ENCODE measurements around the gene TBC1D1.
"Not testable (repeated sequence)": the region's sequence is repeated elsewhere in the genome, so short reads cannot be mapped to it uniquely, and the experiment has no call there.

The TBC1D1 gene

DNA sequence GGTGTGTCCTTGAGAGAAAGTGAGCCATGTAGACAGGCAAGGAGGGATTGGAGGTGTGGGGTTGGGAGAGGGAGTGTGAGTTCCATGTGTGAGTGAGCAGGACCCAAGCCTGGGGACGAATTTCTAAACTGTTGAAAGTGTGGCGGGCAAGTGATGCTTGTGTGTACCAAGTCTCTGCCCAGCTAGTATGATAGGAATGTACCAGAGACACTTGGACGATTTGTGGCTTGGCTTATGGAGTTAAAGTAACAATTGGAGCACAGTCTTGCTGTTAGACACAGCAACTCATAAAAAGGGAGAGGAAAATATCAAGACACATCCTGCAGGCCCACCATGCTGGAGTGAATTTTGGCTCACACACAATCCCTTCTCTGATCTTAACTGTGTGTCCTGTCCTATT, 77.9 kb downstream of the TBC1D1 start:
- no peak for DNase-seq

- DNase-seq: no peak
These were observed 79.8 kb downstream of the TBC1D1 start for GRCh38 chr4:37970702-37971101.

GRCh38 chr4:37971202-37971601, 80.3 kb downstream of the TBC1D1 start:
- DNase-seq: no peak

DNA sequence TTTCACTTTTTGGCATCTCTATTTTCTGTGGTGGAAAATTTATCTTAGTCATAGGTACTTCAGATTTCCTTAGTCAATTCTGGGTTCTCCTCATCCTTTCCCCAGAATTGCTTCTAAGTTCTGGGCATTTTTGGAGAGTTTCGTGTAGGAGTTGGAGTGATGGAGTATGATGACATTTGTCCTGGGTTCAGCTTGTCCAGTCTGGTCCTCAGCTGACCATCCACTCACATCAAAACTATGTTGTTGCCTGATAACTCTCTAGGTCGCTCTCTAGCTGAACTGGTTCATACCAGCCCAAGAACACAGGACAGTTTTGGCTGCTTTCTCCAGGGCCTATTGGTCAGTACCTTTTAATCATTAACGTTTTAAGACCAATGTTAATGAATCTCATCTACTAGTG, 82.6 kb downstream of the TBC1D1 start:
- DNase-seq: no peak

GRCh38 chr4:37975321-37975822, 84.5 kb downstream of the TBC1D1 start:
- not testable (repeated sequence) for DNase-seq

DNA sequence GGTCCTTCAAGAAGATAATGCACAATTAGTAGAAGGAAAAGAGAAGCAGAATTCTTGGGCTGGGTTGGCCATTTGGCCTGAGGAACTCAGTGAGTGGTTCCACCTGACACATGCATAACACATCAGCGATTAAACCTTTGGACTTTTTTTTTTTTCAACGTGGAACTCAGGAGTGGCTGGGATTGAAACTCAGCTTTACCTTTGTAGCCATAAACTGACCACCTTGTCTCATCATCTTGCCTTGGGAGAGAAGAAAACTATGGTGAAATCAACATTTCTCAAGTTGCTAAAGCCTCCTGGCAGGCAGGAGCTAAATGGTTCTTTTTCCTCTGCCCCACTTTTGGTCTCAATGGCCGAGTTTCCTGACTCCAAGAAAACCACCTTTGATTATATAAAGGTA, 85.6 kb downstream of the TBC1D1 start:
- DNase-seq: no peak

DNA sequence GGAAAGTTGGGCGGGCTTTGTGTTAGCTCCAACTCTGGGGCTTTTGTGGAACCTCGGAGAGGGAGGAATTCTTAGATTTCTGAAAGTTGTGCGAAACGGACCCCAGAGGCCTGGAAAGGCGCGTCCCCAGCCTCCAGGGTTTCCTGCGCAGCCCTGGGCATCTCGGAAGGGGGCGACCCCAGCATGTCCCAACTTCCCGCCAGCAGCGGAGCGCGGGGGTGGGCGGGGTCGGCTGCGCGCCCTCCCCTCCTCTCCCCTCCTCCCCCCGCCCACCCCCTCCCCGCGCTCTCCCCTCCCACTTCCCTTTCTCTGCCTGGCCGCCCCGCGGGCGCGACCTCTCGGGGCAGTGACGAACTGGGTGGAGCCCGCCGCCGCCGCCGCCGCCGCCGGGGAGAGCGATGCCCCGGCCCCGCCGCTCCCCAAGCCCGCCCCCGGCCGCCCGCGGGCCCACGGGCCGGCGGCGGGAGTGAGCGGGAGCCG, 86.1 kb downstream of the TBC1D1 start:
- DNase-seq: peak; percentile 87

GRCh38 chr4:37977471-37978247, 86.8 kb downstream of the TBC1D1 start:
- DNase-seq: peak; percentile 82

GRCh38 chr4:37978248-37978924, 87.5 kb downstream of the TBC1D1 start:
- DNase-seq: peak; percentile 52

DNA sequence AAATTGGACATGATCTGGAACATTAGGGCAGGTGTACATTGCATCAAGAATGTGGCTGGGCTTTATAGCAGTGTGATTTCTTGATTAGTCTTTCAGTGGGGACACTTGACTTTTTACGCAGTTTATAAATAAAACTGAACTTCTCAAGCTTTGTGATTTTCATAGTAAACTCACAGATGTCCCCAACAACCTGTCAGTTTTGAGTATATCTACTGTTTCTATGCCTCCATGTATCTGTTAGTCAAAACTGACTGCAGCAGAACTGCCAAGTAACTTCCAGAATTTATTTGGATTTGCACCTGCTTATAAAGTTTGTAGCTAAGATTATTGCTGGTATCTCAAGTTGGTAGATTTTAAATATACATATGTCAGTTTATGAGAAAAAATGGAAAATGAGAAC, 89.4 kb downstream of the TBC1D1 start:
- no peak for DNase-seq

GRCh38 chr4:37981425-37981824, 90.5 kb downstream of the TBC1D1 start:
- DNase-seq: no peak

GRCh38 chr4:37981844-37982720, 91.2 kb downstream of the TBC1D1 start:
- no peak for DNase-seq

DNA sequence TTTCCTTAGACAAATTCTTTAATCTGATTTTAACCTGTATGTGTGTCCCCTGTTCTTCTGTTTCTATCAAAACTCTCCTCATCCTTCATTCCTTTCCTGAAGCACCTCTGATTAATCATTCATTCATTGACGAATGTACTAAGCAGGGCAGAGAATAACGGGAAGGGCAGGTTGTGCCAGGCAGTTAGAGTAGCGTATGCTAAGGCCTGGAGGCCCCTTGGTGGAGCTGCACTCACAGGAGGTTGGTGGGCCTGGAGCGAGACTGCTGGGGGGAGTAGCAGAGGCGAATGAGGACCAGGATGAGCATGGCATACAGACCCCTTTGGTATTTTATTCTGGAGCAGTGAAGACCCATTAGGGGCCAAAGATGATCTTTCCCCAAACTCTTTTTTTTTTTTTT, 91.9 kb downstream of the TBC1D1 start:
- DNase-seq: no peak

- DNase-seq: no peak
These were observed 93.1 kb downstream of the TBC1D1 start for GRCh38 chr4:37983951-37984350.

DNA sequence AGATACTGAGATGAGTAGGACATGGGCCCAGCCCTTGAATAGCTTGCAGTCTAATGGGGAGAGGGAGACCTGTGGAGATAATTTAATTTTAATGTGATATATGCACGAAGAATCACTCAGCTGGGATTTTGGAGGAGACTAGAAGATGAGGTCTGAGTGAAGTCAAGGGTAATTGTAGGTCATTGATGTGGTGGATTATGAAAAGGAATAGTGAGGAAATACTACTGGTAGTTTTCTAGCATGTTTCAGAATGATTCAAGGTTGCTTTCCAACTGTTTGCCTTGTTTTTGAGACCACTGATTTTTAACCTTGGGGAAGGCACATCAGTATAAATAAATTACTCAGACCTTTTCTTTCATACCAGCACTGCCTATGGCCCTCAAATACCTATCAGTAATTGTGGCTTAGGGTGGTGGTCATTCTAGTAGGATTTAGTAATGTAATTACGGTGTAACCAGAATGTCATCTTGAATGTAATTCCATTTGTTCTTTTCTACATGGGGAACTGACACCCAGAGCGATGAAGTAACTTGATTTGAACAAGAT, 94.9 kb downstream of the TBC1D1 start:
- no peak for DNase-seq

DNA sequence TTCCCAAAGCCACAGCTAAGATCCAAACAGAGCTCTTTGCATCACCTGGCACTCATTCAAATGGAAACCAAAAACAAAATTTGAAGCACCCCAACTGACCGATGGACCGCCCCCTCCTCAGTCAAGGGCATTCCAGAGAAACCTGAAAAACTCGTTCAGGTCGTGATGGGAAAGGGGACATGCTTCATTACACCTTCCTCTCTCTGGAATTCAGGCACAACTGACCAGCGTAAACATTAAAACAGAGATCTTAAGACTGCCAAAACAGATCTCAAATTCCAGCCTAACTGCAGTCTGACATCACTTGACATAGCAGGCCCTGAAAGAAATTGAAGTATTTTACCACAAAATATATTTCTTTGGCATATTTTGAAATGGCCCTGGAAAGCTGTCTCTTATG, 97.8 kb downstream of the TBC1D1 start:
- no peak for DNase-seq

DNA sequence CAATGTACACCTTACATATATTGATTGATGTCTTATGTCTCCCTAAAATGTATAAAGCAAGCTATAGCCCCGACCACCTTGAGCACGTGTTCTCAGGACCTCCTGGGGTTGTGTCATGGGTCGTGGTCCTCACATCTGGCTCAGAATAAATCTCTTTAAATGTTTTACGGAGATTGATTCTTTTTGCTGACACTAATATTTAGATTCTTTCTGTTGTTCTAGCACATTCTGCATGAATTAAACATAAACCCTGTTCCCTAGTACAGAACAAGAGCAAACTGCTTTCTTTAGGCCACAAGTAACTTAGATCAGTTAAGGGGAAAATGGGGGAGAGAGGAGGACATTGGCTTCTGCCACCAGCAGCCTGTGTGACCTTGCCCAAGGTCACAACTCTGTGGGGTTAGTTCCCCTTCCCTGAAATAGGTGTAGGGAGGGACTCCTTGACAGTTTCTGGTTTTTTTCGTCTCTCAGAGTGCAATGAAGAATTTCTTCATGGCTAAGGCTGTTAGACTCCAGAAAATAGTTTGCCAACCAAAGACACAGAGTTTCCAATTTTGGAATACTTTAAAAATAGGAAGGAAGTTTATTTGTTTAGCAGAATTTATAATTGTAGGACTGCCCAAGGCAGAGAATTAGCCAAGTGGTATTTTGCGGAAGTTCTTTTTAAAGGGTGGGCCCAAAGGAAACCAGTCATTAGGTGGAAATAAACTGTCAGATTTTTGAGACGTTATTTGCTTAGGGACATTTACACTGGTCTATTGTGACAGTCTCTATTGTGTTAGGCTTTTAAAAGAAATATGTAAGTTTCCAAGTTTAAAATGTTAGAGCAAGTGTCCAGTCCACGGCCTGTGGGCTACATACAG, 98.7 kb downstream of the TBC1D1 start:
- no peak for DNase-seq

DNA sequence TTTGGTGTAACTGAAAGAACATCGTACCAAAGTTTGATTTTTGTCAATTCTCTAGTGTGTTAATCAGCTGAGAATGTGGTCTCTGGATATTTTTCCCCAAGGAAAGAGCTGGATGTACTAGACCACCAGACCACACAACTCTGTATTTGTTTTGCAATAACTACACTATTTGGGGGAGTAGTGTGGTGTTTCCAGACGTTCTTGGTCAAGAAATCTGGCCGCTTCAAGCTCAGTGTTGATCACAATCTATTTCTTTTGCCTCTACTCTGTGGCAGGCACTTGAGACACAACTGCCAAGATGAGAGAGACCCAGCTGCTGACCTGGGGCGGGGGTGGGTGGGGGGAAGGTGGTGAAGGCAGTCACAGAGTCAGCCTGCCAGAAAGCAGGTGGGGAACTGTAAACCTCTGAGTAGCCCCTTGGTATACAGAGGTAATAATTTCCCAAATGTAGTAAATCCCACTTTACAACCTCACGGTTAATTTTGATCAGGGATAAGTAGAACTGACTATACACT, 99.9 kb downstream of the TBC1D1 start:
- no peak for DNase-seq

GRCh38 chr4:37991623-37992410, 100.9 kb downstream of the TBC1D1 start:
- no peak for DNase-seq

- no peak for DNase-seq
These were observed 102.9 kb downstream of the TBC1D1 start for GRCh38 chr4:37993806-37994205.

DNA sequence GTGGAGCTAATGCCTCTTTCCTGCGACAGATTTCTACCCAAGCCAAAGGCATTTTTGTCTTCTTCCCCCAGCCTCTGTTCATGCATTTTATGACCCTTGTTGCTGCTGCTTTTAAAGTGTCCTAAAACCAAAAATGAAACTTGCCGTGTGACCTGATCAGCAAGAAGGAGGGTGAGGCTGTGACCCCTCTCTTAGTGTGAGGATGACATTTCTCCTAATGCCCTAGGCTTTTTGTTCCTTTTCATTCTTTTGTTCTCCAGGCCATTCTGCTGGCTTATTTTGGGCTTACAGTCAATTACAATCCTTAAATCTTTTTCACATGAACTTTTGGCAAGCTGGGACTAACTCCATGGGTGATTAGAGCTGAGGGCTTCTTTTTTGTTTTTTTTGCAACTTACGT, 103.7 kb downstream of the TBC1D1 start:
- DNase-seq: no peak
